ENCODE results near the gene PAM.

GRCh38 chr5:102818345-102818744 is 63.2 kb downstream of the PAM start:
- TF ChIP-seq, protein P1, sequence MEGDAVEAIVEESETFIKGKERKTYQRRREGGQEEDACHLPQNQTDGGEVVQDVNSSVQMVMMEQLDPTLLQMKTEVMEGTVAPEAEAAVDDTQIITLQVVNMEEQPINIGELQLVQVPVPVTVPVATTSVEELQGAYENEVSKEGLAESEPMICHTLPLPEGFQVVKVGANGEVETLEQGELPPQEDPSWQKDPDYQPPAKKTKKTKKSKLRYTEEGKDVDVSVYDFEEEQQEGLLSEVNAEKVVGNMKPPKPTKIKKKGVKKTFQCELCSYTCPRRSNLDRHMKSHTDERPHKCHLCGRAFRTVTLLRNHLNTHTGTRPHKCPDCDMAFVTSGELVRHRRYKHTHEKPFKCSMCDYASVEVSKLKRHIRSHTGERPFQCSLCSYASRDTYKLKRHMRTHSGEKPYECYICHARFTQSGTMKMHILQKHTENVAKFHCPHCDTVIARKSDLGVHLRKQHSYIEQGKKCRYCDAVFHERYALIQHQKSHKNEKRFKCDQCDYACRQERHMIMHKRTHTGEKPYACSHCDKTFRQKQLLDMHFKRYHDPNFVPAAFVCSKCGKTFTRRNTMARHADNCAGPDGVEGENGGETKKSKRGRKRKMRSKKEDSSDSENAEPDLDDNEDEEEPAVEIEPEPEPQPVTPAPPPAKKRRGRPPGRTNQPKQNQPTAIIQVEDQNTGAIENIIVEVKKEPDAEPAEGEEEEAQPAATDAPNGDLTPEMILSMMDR (IDR thresholded peaks at IDR 0.05 in 4 of 5, conservative IDR thresholded peaks at IDR 0.05 in 1 of 5), result no peak
- no peak for TF ChIP-seq POLR2A (IDR thresholded peaks at IDR 0.05)
